Neuron (in vitro differentiated cells): ENCODE measurements around the gene FAM200B.

Source experiments
- H2AFZ ChIP-seq: one replicate; pipeline ENCODE4 v1.6.1; 2013; ENCODE audit warnings: low read depth, mild to moderate bottlenecking, inconsistent platforms, low read length, moderate library complexity
- H3K27me3 ChIP-seq: one replicate; pipeline ENCODE4 v1.6.1; 2013; ENCODE audit warnings: low read length; ENCODE audit not compliant: insufficient read depth
- H3K36me3 ChIP-seq: one replicate; pipeline ENCODE4 v1.6.1; 2013; ENCODE audit warnings: low read length; ENCODE audit not compliant: insufficient read depth
- H3K4me1 ChIP-seq: one replicate; pipeline ENCODE4 v1.6.1; 2013; ENCODE audit warnings: low read length; ENCODE audit not compliant: insufficient read depth
- H3K4me3 ChIP-seq: 2 replicates; pipeline ENCODE4 v1.5.1; 2013; ENCODE audit warnings: mild to moderate bottlenecking, low read length, moderate library complexity
- H3K9me3 ChIP-seq: one replicate; pipeline ENCODE4 v1.6.1; 2013; ENCODE audit warnings: low read length

The FAM200B gene

DNA sequence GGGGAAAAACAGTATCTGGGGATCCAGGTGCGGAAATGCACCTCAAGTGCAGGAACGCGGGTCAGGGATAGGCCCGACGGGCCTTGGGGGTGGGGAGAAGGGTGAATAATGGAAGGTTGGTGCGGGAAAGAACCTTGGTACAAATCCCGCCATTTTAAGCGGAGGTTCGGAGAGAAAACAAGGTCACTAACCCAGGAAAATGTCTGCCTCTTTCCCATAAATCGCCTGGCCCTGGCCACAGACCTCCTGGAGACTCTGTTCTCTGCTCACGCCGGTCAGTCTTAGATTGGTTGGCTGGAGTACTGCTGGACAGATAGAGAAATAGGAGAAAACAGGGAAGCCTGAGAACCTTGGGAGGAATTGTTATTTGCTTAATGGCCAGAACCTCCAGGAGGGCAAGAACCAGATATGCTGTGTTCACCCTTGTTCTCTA, 25.6 kb upstream of the FAM200B start:
- Histone ChIP-seq H3K9me3 (no peaks in the 10 kb centered on the region), H3K27me3 (no peaks in the 10 kb centered on the region), H3K36me3 (no peaks in the 10 kb centered on the region), H3K4me1 (peaks cover 24% of the 10 kb centered on the region), H2AFZ (peak overlapping the region; percentile 86), H3K4me3 (no peak overlapping the region)

DNA sequence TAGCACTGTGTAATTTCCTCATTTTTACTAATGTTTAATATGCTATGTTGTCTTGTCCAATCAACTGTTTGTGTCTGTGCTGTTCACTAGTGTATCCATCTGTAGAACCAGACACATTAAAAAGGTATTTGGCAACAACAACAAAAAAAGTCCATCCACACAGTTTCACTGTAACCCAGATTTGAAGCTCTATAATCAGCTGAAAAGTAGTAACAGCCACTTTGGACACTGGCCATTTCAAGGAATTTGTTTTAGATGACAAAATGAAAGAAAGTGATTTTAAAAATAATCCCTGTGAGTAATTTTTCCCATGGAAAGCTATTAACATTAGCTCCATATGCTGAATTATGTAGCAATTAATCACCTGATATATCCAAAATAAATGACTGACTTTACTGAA, 24.3 kb upstream of the FAM200B start:
- peaks cover under 1% of the 10 kb centered on the region for H3K36me3 ChIP-seq
- no peaks in the 10 kb centered on the region for H3K9me3 ChIP-seq
- H3K4me3 ChIP-seq, result no peak overlapping the region
- no peak overlapping the region for H2AFZ ChIP-seq
- H3K27me3 ChIP-seq, result no peaks in the 10 kb centered on the region
- H3K4me1 ChIP-seq, result peaks cover 16% of the 10 kb centered on the region

DNA sequence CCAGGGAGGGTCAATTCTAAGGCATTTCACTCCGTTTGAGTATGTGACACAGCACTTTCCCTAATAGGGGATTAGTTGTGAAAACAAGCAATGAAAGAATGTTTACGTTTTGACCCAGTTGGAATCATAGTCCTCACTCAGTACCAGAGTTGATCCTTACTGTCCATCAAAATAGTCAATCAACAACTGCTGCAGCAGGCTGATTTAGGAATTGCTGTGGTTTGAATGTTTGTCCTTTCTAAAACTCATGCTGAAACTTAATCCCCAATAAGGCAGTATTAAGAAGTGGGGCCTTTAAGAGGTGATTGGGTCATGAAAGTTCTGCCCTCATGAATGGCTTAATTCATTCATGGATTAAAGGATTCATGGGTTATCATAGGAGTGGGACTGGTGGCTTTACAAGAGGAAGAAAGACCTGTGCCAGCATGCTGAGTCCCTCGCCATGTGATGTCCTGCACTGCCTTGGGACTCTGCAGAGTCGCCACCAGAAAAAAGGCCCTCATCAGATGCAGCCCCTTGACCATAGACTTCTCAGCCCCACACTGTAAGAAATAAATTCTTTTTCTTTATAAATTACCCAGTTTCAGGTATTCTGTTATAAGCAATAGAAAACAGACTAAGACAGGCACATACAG, 23.4 kb upstream of the FAM200B start:
- Histone ChIP-seq H3K4me1 (peaks cover 8% of the 10 kb centered on the region), H3K36me3 (peaks cover 2% of the 10 kb centered on the region), H2AFZ (no peak overlapping the region), H3K9me3 (no peaks in the 10 kb centered on the region), H3K4me3 (no peak overlapping the region), H3K27me3 (no peaks in the 10 kb centered on the region)

DNA sequence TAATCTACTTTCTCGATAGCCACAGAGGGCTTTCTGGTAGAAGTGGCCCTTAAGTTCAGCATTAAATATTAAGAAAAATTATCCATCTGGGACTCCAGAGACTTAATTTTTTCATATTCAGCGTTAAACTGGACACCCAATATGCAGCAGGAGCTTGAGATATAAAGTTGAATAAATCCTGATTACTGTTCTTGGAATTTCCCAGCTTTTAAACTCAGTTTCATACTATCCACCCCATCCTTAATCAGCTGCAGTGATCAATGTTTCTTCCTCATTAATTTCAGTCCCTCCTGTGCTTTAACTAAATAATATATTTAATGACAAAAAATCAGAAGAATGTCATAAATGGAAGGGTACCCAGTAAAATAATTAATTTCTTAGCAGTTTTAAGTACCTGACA, 22.8 kb upstream of the FAM200B start:
- peaks cover 4% of the 10 kb centered on the region for H3K4me1 ChIP-seq
- no peaks in the 10 kb centered on the region for H3K9me3 ChIP-seq
- H2AFZ ChIP-seq, result no peak overlapping the region
- no peak overlapping the region for H3K4me3 ChIP-seq
- no peaks in the 10 kb centered on the region for H3K27me3 ChIP-seq
- H3K36me3 ChIP-seq, result peaks cover 2% of the 10 kb centered on the region

DNA sequence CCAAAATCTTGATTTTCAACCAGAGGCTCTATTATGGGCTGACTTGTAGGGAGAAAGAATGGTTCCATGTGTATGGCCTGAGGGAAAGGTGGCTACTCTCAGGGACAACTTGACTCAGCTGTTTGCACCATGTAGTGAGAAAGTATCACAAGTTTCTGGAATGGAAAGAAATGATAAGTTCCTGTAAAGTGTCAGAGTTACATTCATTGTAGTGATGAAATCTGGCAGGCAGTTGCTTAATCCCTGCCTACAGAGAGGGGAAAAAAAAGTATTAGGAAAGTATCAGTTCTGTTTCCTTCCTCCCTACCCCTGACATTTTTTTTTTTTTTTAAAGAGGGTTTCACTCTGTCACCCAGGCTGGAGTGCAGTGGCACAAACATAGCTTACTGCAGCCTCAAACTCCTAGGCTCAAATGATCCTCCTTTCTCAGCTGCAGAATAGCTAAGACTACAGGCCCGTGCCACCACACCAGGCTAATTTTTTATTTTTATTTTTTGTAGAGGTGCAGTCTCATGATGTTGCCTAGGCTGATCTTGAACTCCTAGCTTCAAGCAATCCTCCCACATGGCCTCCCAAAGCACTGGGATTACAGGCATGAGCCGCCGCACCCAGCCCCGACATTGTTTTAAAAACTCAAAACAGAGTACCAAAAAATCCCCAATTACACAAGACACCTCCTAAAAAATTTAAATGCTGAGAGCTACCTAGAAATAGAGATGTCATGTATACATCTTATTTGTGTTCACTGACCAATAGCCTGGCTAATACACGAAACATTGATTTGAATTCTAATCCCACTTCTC, 21.7 kb upstream of the FAM200B start:
- Histone ChIP-seq H3K4me1 (peaks cover 4% of the 10 kb centered on the region), H3K36me3 (peaks cover 2% of the 10 kb centered on the region), H3K27me3 (no peaks in the 10 kb centered on the region), H2AFZ (no peak overlapping the region), H3K9me3 (no peaks in the 10 kb centered on the region), H3K4me3 (no peak overlapping the region)

DNA sequence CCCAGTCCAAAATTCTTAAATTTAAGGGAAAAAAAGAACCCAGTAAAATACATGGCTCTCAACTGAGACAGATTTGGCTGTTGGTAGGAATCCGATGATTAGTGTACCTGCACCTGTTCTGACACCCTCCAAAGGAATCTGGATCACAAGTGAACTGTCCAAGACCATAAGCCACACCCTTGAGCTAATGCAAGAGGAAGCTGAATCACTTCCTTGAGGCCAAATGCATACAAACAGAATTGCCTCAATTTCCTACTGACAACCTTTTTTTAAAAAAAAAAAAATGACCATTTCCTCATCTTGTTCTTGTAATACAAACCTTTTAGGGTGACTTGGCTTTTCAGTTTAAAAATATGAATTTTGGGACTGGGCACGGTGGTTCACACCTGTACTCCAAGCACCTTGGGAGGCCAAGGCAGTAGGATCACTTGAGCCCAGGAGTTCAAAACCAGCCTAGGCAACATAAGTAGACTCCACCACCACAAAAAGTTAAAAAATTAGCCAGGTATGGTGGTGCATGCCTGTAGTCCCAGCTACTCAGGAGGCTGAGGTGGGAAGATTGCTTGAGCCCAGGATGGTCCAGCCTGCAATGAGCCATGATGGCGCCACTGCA, 15.8 kb upstream of the FAM200B start:
- Histone ChIP-seq H3K27me3 (no peaks in the 10 kb centered on the region), H3K36me3 (peaks cover 27% of the 10 kb centered on the region), H3K4me1 (no peaks in the 10 kb centered on the region), H3K9me3 (no peaks in the 10 kb centered on the region), H2AFZ (no peak overlapping the region), H3K4me3 (no peak overlapping the region)

DNA sequence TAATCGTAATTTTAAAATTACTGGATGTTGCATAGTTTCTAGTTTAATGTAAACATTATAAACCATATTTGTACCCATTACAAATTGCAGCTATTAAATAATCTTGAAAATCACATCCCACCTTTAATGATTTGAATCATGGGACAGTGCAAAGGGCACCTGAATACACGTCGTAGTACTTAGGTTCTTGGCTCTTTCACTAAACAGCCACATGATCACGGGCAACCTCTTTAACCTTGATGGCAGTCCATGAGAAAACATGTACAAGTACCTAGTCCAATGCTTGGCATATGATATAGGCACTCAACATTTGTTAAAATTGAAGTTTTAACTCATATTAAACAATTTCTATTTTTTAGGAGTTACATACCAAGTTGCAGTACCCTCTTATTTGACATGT, 14.6 kb upstream of the FAM200B start:
- Histone ChIP-seq H3K4me1 (no peaks in the 10 kb centered on the region), H3K9me3 (peaks cover under 1% of the 10 kb centered on the region), H2AFZ (no peak overlapping the region), H3K4me3 (no peak overlapping the region), H3K36me3 (peaks cover 32% of the 10 kb centered on the region), H3K27me3 (no peaks in the 10 kb centered on the region)

DNA sequence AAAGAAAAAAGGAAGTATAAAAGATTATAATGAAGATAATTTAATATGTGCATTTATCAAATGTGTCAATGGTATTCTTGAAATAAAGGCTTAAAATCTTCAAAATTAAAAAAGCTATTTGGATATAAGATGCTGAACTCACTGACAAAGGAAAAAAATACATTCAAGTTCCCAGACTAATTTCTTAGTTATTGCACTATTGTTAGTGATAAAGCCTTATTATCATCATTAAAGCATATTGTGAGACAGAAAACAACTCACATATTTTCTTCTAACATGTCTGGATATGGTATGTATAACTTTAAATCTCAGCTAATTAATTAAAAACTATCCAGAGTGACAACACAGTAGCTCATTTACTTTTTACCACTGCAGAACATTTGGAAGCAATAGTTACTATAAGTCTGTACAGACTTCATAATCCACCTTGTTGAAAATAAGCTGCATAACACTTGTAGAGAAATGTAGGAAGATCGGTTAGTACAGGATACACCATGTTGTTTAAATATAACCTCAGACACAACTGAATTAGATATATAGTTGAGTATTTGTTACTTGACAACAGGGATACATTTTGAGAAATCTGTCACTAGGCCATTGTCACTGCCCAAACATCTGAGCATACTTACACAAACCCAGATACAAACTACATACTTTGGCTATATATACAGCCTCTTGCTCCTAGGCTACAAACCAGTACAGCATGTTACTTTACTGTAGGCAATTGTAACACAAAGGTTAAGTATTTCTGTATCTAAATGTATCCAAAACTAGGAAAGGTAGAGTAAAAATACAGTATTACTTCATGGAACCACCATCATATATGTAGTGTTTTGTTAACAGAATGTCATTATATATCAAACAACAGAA, 12.8 kb upstream of the FAM200B start:
- H2AFZ ChIP-seq, result no peak overlapping the region
- H3K9me3 ChIP-seq, result peaks cover 2% of the 10 kb centered on the region
- no peak overlapping the region for H3K4me3 ChIP-seq
- no peaks in the 10 kb centered on the region for H3K4me1 ChIP-seq
- H3K27me3 ChIP-seq, result no peaks in the 10 kb centered on the region
- H3K36me3 ChIP-seq, result peaks cover 33% of the 10 kb centered on the region

DNA sequence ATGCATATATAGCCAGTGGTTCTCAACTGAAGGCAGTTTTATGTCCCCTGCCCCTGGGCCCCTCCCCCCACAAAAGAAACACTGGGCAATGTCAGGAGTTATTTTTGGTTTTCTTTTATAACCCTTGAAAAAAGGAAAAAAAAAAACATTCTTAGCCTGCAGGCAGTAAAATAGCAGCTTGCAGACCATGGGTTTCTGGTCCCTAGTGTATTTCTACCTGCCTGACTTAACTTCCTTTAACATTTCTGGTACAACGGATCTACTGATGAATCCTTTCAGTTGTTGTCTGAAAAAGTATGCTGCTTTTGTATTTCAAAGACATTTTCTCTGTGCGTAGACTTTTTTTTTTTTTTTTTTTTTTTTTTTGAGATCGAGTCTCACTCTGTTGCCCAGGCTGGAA, 11.1 kb upstream of the FAM200B start:
- Histone ChIP-seq H2AFZ (no peak overlapping the region), H3K4me3 (no peak overlapping the region), H3K4me1 (no peaks in the 10 kb centered on the region), H3K36me3 (peaks cover 31% of the 10 kb centered on the region), H3K9me3 (peaks cover 2% of the 10 kb centered on the region), H3K27me3 (no peaks in the 10 kb centered on the region)

DNA sequence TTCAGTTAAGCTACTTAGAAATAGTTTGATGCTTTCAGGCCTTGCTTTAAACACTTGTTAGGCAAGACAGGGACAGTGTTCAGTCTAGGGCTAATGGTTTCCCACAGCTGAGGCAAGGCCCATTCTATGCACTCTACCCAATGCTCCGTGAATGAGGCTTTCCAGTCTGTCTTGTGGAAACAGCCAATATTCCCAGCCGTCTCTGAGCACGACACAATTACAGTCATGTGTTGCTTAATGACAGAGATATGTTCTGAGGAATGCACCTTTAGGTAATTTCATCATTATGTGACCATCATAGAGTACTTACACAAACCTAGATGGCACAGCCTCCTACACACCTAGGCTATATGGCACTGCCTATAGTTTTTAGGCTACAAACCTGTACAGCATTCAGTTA, 9.5 kb upstream of the FAM200B start:
- Histone ChIP-seq H3K4me1 (no peaks in the 10 kb centered on the region), H3K27me3 (no peaks in the 10 kb centered on the region), H2AFZ (no peak overlapping the region), H3K36me3 (peaks cover 22% of the 10 kb centered on the region), H3K9me3 (peaks cover 2% of the 10 kb centered on the region), H3K4me3 (no peak overlapping the region)

DNA sequence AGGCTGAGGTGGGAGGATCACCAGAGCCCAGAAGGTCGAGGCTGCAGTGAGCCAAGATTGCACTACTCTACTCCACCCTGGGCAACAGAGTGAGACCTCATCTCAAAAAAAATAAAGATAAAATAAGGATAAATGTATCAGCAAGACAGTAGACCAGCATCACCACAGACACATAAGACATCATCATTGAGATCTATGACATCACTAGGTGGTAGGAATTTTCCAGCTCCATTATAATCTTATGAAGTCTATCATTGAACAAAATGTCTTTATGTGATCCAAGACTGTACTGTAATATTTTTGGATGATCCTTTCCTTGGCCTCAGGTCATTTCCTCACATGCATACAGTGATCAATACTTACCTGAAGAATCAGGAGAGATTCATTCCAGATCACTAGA, 8.3 kb upstream of the FAM200B start:
- H3K4me1 ChIP-seq, result no peaks in the 10 kb centered on the region
- no peak overlapping the region for H3K4me3 ChIP-seq
- peaks cover 2% of the 10 kb centered on the region for H3K9me3 ChIP-seq
- H2AFZ ChIP-seq, result no peak overlapping the region
- peaks cover 21% of the 10 kb centered on the region for H3K36me3 ChIP-seq
- no peaks in the 10 kb centered on the region for H3K27me3 ChIP-seq

DNA sequence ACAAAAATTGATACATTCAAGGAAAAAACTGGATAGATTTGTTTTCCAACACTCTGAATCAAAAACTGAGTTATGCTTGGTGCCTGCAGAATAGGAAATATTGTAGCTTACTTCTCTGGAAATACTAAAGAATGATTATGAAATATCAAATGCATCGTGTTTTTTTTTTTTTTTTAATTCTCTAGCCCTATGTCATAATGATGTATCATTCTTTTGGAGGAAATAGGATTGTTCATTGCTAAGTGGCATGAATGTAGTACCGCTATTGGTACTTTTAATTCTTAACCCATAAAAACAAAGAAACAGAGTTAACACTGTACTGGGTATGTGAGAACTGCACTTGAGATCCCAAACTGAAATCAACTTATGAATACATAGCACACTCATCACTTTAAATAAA, 7.6 kb upstream of the FAM200B start:
- H2AFZ ChIP-seq, result no peak overlapping the region

DNA sequence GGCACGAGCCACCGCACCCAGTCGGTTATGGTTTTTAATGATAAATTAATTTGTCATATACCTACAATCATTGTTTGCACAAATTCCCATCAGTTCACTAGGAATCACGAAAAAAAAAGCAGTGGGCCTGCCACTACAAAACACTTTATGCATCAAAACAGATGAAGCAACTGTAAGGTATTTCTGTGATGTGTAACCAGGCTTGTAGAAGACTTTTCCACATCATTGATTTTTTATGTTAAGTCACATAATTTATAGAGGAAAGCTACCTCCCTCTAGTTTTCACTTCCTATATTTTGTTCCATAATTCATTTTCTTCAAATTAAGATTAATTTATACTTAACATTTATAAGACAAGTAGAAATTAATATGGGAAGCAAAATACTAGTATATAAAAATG, 6.7 kb upstream of the FAM200B start:
- Histone ChIP-seq H3K9me3 (peaks cover 2% of the 10 kb centered on the region), H3K4me1 (peaks cover 4% of the 10 kb centered on the region), H2AFZ (no peak overlapping the region), H3K4me3 (no peak overlapping the region), H3K36me3 (peaks cover 23% of the 10 kb centered on the region), H3K27me3 (no peaks in the 10 kb centered on the region)

More for the DNA sequence above, 7.6 kb upstream of the FAM200B start:
- Histone ChIP-seq H3K36me3 (peaks cover 20% of the 10 kb centered on the region), H3K27me3 (no peaks in the 10 kb centered on the region), H3K4me1 (no peaks in the 10 kb centered on the region), H3K4me3 (no peak overlapping the region), H3K9me3 (peaks cover 2% of the 10 kb centered on the region)
